ENCODE results near the gene IL20RB.

Gene IL20RB, protein sequence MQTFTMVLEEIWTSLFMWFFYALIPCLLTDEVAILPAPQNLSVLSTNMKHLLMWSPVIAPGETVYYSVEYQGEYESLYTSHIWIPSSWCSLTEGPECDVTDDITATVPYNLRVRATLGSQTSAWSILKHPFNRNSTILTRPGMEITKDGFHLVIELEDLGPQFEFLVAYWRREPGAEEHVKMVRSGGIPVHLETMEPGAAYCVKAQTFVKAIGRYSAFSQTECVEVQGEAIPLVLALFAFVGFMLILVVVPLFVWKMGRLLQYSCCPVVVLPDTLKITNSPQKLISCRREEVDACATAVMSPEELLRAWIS

DNA sequence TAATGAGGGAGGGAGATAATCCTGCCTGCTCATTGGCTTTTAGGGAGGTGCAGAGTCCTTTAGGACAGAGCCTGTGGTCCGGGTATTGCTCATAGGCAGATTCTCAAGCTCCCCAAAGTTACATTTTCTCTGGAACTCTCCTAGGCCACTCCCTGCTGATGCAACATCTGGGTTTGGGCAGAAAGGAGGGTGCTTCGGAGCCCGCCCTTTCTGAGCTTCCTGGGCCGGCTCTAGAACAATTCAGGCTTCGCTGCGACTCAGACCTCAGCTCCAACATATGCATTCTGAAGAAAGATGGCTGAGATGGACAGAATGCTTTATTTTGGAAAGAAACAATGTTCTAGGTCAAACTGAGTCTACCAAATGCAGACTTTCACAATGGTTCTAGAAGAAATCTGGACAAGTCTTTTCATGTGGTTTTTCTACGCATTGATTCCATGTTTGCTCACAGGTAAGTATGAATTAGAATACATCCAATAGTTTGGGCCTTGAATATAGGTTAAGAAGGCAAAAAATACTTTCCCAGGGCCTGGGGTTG lies at the start of gene IL20RB:
Gene IL20RB (plus strand): TSS at position 233 of the 538 bp plus-strand sequence. CDS start 131 bp downstream, at position 364.
- DNase-seq (ENCODE audit: low read depth in 4 of 4, low spot score in 1 of 4) = no peak

DNA sequence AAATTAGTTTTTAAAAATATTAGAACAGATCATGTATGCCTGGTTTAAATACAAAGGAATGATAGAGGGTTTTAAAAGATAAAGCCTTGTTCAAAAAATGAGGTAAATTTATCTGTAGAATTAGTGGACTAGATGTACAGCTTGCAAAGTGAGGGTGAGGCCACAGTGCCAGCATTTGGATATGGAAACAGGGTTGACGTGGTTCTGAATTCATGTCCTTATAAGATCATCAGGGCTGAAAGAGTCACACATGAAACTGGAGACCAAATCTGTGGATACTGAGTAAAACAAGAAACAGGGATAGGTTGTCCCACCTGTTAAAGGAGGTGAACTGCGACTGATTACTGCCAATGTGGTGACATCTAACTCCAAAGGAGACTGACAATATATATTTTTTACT lies 49.5 kb upstream of the IL20RB start:
- DNase-seq (ENCODE audit: low read depth in 4 of 4, low spot score in 1 of 4) = no peak

DNA sequence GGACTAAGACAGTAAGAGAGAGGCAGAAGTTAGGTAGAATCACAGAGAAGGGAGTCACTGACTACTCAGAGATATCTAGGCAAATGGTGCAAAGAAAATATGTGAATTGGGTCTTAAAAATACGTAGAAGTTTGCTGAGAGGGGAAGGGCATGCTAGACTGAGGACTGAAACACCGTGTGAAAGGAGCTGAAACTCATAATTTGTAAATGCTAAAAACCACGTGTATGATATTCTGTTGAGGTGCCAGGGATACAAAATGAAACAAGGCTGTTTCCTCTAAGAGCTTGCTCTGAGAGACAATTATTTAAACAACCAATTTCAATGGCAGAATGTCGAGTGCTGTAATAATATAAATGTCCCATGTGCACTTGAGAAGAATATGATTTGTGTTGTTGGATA lies 48.6 kb upstream of the IL20RB start:
- no peak for DNase-seq (ENCODE audit: low read depth in 4 of 4, low spot score in 1 of 4)

DNA sequence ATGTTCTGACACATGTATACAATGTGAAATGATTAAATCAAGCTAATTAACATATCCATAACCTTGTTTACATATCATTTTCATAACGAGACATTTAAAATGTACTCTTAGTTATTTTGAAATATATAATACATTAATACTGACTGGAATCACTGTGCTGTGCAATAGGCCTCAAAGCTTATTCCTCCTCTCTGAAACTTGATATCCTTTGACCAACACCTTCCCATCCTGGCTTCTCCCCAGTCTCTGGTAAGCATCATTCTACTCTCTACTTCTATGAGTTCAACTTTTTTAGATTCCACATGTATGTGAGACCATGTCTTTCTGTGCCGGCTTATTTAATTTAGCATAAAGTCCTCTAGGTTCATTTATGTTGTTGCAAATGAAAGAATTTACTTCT lies 47.1 kb upstream of the IL20RB start:
- no peak for DNase-seq (ENCODE audit: low read depth in 4 of 4, low spot score in 1 of 4)

DNA sequence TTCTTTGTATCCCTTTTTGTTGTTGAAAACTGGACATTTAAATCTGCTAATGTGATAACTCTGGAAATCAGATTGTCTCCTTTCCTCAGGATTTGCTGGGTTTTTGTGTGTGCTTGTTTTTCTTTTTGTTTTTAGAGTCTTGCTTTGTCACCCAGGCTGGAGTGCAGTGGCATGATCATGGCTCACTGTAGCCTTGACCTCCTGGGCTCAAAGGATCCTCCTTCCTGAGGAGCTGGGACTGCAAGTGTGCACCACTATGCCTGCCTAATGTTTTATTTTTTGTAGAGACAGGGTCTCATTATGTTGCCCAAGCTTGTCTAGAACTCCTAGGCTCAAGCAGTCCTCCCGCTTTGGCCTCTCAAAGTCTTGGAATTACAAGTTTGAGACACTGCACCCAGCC lies 44.6 kb upstream of the IL20RB start:
- DNase-seq (ENCODE audit: low read depth in 4 of 4, low spot score in 1 of 4) = no peak

DNA sequence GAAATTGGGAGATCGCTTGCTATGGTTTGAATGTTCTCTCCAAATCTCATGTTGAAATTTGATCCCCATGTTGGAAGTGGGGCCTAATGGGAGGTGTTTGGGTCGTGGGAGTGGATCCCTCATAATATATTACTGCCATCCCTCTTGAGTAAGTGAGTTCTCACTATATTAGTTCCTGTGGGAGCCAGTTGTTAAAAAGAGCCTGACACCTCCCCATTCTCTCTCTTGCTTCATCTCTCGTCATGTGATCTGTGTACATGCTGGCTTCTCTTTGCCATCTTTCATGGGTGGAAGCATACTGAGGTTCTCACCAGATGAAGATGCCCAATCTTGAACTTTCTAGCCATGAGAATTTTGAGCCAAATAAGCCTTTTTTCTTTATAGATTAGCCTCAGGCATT lies 43.0 kb upstream of the IL20RB start:
- DNase-seq (ENCODE audit: low read depth in 4 of 4, low spot score in 1 of 4) = no peak

DNA sequence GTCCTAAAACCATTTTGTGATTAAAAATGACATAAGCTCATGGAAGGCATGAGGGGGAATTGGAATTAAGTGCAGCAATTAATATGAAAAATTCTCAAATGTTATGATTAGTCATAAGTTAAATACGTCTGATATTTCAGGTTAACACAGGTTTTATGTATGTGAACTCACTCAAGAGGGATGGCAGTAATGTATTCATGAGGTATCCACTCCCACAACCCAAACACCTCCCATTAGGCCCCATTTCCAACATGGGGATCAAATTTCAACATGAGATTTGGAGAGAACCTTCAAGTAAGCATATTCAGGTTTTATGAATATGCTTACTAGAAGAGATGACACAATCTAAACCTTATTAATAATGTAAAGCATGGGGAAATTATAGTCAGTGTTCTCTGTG lies 41.6 kb upstream of the IL20RB start:
- no peak for DNase-seq (ENCODE audit: low read depth in 4 of 4, low spot score in 1 of 4)

DNA sequence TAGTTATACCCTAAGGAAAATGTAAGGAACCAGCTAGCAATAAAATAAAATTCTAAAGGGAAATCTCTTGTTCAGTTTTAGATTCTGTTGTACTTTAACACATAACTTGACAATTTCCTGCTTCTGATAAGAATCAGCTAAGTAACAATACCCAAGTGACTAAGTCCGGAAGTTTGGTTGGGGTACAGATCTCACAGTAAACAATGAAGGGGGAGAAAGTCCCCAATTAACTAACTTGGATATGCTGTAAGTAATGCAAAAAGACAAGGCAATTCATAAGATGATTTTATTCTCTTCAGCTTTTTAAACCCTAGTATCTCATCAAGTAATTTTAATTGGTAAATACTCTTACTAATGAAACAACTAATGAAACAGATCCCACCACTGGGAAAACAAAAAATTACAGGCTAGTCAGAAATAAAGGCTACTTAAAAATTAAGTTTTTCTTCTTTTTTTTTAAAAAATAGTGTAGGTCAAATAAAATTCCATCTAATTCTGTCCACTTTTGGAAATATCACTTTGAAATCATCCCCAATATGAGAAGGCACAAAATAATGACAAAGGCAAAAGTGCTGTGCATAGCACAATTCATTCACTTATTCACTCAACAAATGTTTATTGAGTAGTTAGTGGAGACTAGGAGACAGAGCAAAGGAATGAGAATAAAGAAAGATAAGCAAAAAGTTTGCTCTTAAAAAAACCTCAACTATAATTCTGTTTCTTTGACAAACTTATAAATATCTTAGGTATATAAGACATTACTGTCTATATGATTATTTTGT lies 37.8 kb upstream of the IL20RB start:
- DNase-seq (ENCODE audit: low read depth in 4 of 4, low spot score in 1 of 4) = no peak

DNA sequence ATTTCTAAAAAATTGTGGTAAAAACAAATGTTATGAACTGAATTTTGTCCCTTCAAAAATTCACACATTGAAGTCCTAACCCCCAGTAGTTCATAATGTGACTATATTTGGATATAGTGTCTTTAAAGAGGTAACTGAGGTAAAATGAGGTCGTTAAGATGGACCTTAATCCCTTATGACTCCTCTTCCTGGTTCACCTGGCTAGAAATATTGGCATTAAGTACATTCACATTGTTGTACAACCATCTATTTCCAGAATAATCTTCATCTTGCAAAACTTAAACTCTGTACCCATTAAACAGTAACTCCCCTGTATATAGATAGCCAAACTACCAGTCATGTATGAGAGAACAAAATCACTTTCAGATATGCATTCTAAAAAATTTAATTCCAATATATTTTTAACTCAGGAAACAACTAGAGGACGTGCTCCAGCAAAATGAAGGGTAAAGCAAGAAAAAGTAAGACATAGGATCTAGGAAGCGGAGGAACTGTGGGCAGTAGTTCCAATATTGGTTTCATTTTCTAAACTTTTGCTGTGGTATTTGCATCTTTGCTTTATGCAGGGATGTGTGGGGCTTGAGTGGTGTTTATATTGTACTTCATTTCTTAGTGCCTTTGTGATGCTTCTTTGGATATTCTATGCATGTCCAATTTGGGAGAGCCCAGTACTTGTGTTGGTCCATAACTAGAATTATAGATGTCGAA lies 36.7 kb upstream of the IL20RB start:
- no peak for DNase-seq (ENCODE audit: low read depth in 4 of 4, low spot score in 1 of 4)

DNA sequence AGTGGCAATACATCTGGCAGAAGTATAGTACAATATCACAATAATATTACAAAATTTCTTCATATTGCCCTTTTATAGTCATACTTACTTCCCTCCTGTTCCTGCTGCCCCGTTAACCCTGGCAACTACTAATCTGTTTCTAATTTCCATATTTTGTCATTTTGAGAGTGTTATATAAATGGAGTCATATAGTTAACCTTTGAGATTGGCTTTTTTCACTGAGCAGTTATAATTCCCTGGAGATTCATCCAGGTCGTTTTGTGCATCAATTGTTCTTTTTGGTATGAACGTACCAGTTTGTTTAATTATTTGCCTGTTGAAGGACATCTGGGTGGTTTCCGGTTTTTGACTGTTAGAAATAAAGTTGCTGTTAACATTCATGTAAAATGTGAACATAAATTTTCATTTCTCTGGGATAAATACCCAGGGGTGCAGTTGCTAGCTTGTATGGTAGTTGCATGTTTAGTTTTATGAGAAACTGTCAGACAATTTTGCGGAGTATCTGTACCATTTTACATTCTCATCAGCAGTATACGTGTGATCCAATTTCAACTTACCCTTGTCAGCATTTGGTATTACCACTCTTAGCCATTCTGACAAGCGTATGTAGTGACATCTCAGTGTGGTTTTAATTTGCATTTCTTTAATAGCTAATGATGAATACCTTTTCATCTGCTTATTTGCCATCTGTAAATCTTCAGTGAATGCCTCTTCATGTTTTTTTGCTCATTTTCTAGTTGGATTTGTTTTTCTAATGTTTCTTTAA lies 32.2 kb upstream of the IL20RB start:
- no peak for DNase-seq (ENCODE audit: low read depth in 4 of 4, low spot score in 1 of 4)

DNA sequence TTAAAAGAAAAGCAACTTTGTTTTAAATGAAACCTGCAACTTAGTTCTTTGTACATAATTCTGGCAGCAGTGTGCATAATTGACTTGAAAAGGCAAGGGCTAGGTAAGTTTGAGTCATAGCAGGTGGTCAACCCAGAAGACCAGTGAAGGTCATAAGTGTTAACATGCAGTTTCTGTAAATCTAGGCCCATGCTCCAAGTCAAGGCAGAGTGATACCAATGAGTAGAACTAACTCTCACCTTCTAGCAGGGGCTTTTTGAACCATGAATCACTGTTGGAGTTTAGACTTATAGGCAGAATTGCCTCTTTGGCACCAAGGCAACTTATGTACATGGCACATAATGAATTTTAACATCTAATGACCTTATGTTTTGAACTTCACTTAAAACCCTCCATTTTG lies 29.5 kb upstream of the IL20RB start:
- DNase-seq (ENCODE audit: low read depth in 4 of 4, low spot score in 1 of 4) = no peak

DNA sequence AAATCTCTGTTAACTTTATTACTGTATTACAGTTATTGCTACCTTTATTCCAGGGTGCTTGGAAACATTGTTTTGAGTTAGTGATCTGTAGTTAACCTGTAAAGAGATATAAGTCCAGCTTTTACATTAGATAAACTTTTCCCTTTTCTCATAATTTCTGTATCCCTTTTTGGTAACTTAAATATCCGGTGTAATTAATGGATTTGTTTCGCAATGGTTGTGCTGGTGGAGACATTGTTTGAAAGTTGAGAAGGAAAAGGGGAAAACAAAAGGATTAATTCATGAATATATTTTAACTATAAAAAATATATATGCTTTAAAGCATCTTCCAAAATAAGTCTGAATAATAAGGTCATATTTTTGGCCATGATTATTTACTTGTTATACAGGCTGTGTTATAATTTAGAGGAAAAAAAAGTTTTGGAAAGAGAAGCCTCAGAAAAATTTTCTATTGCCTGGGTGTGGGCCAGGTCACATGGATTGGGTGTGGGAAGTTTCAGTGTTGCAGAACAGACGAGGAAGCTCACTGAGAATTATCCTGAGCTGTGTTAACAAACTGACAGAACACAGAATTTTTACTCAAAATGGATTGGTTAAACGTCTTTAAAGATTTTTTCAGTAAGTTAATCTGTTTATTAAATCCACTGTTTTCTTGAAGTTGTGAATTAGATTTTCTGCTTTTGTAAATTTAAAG lies 27.7 kb upstream of the IL20RB start:
- no peak for DNase-seq (ENCODE audit: low read depth in 4 of 4, low spot score in 1 of 4)

DNA sequence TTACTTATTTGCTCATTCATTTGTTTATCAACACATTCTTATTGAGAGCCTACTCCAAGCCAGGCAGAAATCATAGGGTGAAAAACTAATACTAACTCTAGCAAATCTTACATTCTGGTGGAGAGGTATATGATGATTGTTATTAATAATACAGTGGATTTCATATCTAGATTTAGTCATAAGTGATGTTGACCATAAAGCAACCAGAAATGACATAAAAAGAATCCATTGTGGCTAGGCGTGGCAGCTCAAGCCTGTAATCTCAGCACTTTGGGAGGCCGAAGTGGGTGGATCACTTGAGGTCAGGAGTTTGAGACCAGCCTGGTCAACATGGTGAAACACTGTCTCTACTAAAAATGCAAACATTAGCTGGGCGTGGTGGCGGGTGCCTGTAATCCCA lies 26.2 kb upstream of the IL20RB start:
- DNase-seq (ENCODE audit: low read depth in 4 of 4, low spot score in 1 of 4) = no peak

DNA sequence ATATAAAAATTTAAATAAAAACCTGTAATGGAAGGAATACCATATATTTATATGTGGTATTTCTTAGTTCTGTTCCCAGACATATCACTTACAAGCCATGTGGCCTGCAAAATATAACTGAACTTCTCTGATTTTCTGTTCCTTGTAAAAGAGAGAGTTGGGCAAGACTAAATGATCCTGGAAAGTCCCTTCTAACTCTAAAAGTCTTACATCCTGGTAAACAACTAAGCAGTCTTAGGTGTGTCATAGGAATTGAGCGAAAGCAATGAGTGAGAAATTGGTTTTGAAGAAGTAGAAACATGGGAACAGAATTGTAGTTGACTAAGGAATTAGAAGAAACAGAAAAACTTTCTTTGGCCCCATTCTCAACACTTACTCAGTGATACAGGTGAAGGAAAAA lies 25.3 kb upstream of the IL20RB start:
- DNase-seq (ENCODE audit: low read depth in 4 of 4, low spot score in 1 of 4) = no peak

DNA sequence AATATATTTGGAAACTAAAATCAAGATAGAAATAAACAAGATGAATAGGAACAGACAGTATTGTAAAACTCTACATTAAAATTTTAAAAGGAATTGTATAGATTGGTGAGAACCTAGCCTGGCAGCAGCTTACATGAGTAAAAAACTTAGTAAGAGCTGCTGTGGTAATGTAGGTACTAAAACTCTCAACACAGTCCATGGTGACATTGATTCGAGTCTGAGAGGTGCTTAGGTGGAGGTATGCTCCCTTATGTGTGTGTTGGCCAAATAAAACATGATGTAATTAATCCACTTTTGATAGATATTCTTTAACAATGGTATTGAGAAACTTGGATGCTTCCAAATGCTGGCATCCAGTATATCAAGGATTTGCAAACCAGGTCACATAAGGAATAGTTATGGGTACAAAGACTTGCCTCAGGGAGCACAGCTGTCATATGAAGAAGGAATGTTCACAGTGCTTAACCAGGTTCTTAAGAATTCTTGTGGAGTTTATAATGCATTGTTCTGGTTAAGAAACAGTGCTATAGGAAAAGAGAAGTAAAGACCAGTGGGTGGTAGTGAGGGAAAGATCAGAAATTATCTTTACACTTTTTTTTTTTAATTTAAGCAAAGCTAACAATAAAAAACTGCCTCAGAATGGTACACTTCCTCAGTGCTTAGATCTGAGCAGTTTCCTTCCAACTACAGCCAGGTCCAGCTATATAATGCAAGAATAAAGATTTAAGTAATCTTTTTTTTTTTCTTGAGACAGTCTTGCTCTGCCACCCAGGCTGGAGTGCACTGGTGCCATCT lies 24.6 kb upstream of the IL20RB start:
- no peak for DNase-seq (ENCODE audit: low read depth in 4 of 4, low spot score in 1 of 4)

DNA sequence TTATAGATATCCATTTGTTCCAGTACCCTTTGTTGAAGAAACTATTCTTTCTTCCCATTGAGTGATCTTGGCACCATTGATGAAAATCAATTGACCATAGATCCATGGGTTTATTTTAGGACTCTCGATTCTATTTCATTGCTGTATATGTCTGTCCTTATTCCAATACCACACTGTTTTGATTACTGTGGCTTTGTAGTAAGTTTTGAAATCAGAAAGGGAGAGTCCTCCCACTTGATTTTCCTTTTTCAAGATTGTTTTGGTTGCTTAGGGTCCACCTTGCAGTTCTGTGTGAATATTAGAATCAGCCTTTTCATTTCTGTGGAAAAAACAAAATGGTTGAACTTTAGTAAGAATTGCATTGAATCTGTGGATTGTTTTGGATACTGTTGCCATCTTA lies 20.6 kb upstream of the IL20RB start:
- no peak for DNase-seq (ENCODE audit: low read depth in 4 of 4, low spot score in 1 of 4)

DNA sequence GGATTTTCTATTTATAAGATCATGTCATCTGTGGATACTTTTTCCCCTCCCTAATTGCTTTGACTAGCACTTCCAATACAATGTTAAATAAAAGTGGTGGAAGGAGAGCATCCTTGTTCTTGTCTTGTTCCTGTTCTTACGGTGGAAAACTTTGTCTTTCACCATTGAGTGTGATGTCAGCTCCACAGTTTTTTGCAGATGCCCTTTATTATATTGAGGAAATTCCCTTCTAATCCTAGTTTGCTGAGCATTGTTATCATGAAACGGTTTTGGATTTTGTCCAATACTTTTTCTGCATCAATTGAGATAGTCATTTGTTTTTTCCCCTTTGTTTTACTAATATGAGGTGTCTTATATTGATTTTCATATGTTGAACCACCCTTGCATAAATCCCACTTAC lies 19.9 kb upstream of the IL20RB start:
- no peak for DNase-seq (ENCODE audit: low read depth in 4 of 4, low spot score in 1 of 4)

DNA sequence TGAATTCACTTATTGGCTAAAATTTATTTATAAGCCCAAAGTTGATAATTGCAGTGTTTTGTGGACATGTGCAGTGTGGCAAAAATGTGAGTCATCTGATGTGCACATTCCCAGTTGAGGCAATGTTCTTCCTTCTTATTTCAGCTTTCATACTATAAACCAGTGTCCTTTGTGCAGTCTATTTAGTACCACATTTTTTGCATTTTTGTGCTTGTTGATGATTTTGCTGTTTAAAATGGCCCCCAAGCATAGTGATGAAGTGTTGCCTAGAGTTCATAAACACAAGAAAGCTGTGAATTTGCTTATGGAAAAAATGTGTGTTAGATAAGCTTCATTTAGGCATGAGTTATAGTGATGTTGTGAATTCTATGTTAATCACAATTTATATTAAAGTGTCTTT lies 19.4 kb upstream of the IL20RB start:
- no peak for DNase-seq (ENCODE audit: low read depth in 4 of 4, low spot score in 1 of 4)

DNA sequence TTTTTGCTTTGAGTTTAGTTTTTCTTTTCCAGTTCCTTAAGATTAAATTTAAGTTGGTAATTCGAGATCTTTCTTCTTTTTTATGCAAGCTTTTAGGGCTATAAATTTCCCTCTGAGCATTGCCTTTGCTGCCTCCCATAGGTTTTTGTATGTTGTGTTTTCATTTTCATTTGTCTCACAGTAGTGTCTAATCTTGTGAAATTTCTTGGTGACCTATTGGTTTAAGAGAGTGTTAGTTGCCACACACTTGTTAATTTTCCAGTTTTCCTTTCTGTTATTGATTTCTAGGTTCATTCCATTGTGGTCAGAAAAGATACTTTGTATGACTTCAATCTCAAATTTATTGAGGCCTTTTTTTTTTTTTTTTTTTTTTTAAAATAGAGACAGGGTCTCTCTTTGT lies 18.3 kb upstream of the IL20RB start:
- DNase-seq (ENCODE audit: low read depth in 4 of 4, low spot score in 1 of 4) = no peak

DNA sequence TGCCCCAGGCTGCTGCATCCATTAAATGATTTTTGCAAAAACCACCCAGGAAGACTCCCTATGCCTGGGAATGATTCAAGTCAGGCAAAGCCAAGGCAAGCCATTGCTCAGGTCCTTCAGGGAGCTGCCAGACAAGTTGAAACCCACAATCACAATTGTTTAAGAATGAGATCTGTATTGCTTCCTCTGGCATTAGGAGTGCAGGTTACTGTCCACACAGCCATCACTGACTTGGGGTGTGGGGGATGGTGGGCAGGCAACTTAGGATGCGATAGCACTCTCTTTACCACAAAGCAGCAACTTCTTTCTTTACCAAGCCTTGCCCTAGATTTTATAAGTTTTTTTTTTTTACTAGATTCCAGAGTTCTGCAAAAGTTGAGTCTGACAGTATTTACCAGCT lies 15.0 kb upstream of the IL20RB start:
- DNase-seq (ENCODE audit: low read depth in 4 of 4, low spot score in 1 of 4) = no peak

Data from stimulated activated CD4-positive, alpha-beta T cell treated with anti-CD3 and anti-CD28 coated beads, Interleukin-1b, Interleukin-23, amount 100 ng/mL, for 24 hours (primary cell).